OCI-LY1 (cell line): ENCODE data around the gene LCE6A.

Experiments used
- H2AFZ ChIP-seq: fragments of 200-600 bp; sonication (generic), shearing (Covaris generic); 2 replicates; pipeline ENCODE4 v1.6.0; 2014; ENCODE audit warnings: antibody characterized with exemption, mild to moderate bottlenecking, low read length
- H3F3A ChIP-seq: fragments of 200-600 bp; sonication (generic), shearing (Covaris generic); 2 replicates; pipeline ENCODE4 v1.6.0; 2014; ENCODE audit warnings: mild to moderate bottlenecking, antibody characterized with exemption, low read length, moderate library complexity; ENCODE audit not compliant: insufficient read depth
- H3K27ac ChIP-seq: fragments of 200-600 bp; sonication (generic); 2 replicates; pipeline ENCODE4 v1.5.1; 2014; ENCODE audit warnings: low read length, mixed run types, mild to moderate bottlenecking, low read depth; ENCODE audit not compliant: poor library complexity, severe bottlenecking
- H3K27me3 ChIP-seq: fragments of 200-600 bp; sonication (generic); 2 replicates; pipeline ENCODE4 v1.6.0; 2014; ENCODE audit warnings: antibody characterized with exemption, mild to moderate bottlenecking, low read length, moderate library complexity; ENCODE audit not compliant: insufficient read depth
- H3K36me3 ChIP-seq: fragments of 200-600 bp; sonication (generic); 2 replicates; pipeline ENCODE4 v1.6.1; 2014; ENCODE audit warnings: mild to moderate bottlenecking, antibody characterized with exemption, low read length, moderate library complexity, mixed read lengths; ENCODE audit not compliant: insufficient read depth
- H3K4me1 ChIP-seq: fragments of 200-600 bp; sonication (generic); 2 replicates; pipeline ENCODE4 v1.5.1; 2014; ENCODE audit warnings: mild to moderate bottlenecking, low read length, moderate library complexity; ENCODE audit not compliant: insufficient read depth, severe bottlenecking
- H3K4me2 ChIP-seq: fragments of 200-600 bp; sonication (generic), shearing (Covaris generic); 2 replicates; pipeline ENCODE4 v1.6.1; 2014; ENCODE audit warnings: low read length
- H3K4me3 ChIP-seq: fragments of 200-600 bp; sonication (generic); 2 replicates; pipeline ENCODE4 v1.5.1; 2014; ENCODE audit warnings: low read length, low read depth, mild to moderate bottlenecking, mixed read lengths; ENCODE audit not compliant: poor library complexity, severe bottlenecking
- H3K79me2 ChIP-seq: fragments of 200-600 bp; shearing (Covaris generic); 2 replicates; pipeline ENCODE4 v1.6.1; 2016; ENCODE audit warnings: mixed run types, low read length, mixed read lengths; ENCODE audit not compliant: insufficient read depth
- H3K9ac ChIP-seq: fragments of 200-600 bp; sonication (generic), shearing (Covaris generic); 2 replicates; pipeline ENCODE4 v1.6.1; 2014; ENCODE audit warnings: mild to moderate bottlenecking, low read length, mixed read lengths
- H3K9me2 ChIP-seq: fragments of 200-600 bp; sonication (generic), shearing (Covaris generic); 2 replicates; pipeline ENCODE4 v1.6.1; 2014; ENCODE audit warnings: low read depth, mild to moderate bottlenecking, low read length, mixed read lengths
- H3K9me3 ChIP-seq: fragments of 200-600 bp; shearing (Covaris generic); 2 replicates; pipeline ENCODE4 v1.6.1; 2014; ENCODE audit warnings: low read length, mixed read lengths
- H4K20me1 ChIP-seq: fragments of 200-600 bp; sonication (generic), shearing (Covaris generic); 2 replicates; pipeline ENCODE4 v1.6.0; 2016; ENCODE audit warnings: mild to moderate bottlenecking, low read length; ENCODE audit not compliant: insufficient read depth
- CTCF ChIP-seq: fragments of 200-600 bp; sonication (generic), shearing (Covaris generic); IDR thresholded peaks from 2 replicates; pipeline ENCODE4 v1.5.1; 2017; ENCODE audit warnings: mild to moderate bottlenecking, antibody characterized with exemption, low read length, moderate library complexity, mixed read lengths
- EZH2 ChIP-seq: fragments of 200-600 bp; sonication (generic), shearing (Covaris generic); IDR thresholded peaks from 2 replicates; pipeline ENCODE4 v1.8.0; 2017; ENCODE audit warnings: borderline replicate concordance, mixed run types, mild to moderate bottlenecking, antibody characterized with exemption, low read length, moderate library complexity, mixed read lengths

LCE6A gene

GRCh38 chr1:152811671-152812070 is 31.0 kb upstream of the LCE6A start, which contains the start of gene LCE1B:
Gene LCE1B, plus strand, starts transcription at chr1:152811971. Its CDS starts 476 bp downstream, at chr1:152812447.
- H3K9ac ChIP-seq = no peak within 1 kb of the TSS
- no peak within 1 kb of the TSS for H3K4me2 ChIP-seq
- no peak within 1 kb of the TSS for H3K27ac ChIP-seq
- H3K27me3 ChIP-seq = no peaks in the 10 kb centered on the region
- H3F3A ChIP-seq = no peaks in the 10 kb centered on the region
- H2AFZ ChIP-seq = no peak within 1 kb of the TSS
- no peaks in the 10 kb centered on the region for H3K36me3 ChIP-seq
- H3K9me2 ChIP-seq = no peaks in the 10 kb centered on the region
- H3K4me3 ChIP-seq = no peak within 1 kb of the TSS
- no peak for TF ChIP-seq CTCF
- TF ChIP-seq EZH2 = no peak
- no peaks in the 10 kb centered on the region for H3K4me1 ChIP-seq
- H3K79me2 ChIP-seq = no peaks in the 10 kb centered on the region
- H4K20me1 ChIP-seq = no peaks in the 10 kb centered on the region
- no peaks in the 10 kb centered on the region for H3K9me3 ChIP-seq

GRCh38 chr1:152817309-152817708 is 25.3 kb upstream of the LCE6A start:
- no peaks in the 10 kb centered on the region for H3K4me1 ChIP-seq
- H3K79me2 ChIP-seq = no peaks in the 10 kb centered on the region
- no peaks in the 10 kb centered on the region for H3F3A ChIP-seq
- H3K9me2 ChIP-seq = no peaks in the 10 kb centered on the region
- no peak overlapping the region for H3K4me2 ChIP-seq
- H3K9me3 ChIP-seq = no peaks in the 10 kb centered on the region
- no peak overlapping the region for H3K4me3 ChIP-seq
- TF ChIP-seq EZH2 = no peak
- no peak for TF ChIP-seq CTCF
- H3K27ac ChIP-seq = no peak overlapping the region
- no peak overlapping the region for H3K9ac ChIP-seq
- H3K27me3 ChIP-seq = no peaks in the 10 kb centered on the region
- no peaks in the 10 kb centered on the region for H3K36me3 ChIP-seq
- no peaks in the 10 kb centered on the region for H4K20me1 ChIP-seq
- no peak overlapping the region for H2AFZ ChIP-seq

- H3K9me2 ChIP-seq = no peaks in the 10 kb centered on the region
- H3K4me3 ChIP-seq = no peak overlapping the region
- no peak overlapping the region for H2AFZ ChIP-seq
- H3K27ac ChIP-seq = no peak overlapping the region
- no peaks in the 10 kb centered on the region for H3K79me2 ChIP-seq
- no peak overlapping the region for H3K4me2 ChIP-seq
- no peaks in the 10 kb centered on the region for H3K4me1 ChIP-seq
- H4K20me1 ChIP-seq = no peaks in the 10 kb centered on the region
- H3K27me3 ChIP-seq = no peaks in the 10 kb centered on the region
- H3K9ac ChIP-seq = no peak overlapping the region
- no peaks in the 10 kb centered on the region for H3F3A ChIP-seq
- no peak for TF ChIP-seq CTCF
- TF ChIP-seq EZH2 = no peak
- H3K9me3 ChIP-seq = no peaks in the 10 kb centered on the region
- no peaks in the 10 kb centered on the region for H3K36me3 ChIP-seq
Observed at GRCh38 chr1:152823294-152823693, 19.4 kb upstream of the LCE6A start.
